Hematopoietic multipotent progenitor cell (in vitro differentiated cells): Measurements from ENCODE around the gene SMC5. TPM values are rescaled to one million over a fixed set of nuclear protein-coding genes. Genes with fewer than 3 reads are reported as not detected.
"Not testable (repeated sequence)": the region's sequence is repeated elsewhere in the genome, so short reads cannot be mapped to it uniquely, and the experiment has no call there.

ENCODE experiments used
- DNase-seq, 3 donors: peaks; one replicate each; pipeline ENCODE4 v3.0.0-alpha.2; 2011 to 2015; ENCODE audit warnings: low read depth in 2 of 3, low spot score in 2 of 3
- total RNA-seq: library from RNA; depleted of rRNA; stranded (reverse); fragments of >200 nt; gene quantifications from one replicate; pipeline ENCODE4 v1.2.3, GENCODE V29; 2012

SMC5 gene
- total RNA-seq, 1 donor: 7.8 TPM

DNA sequence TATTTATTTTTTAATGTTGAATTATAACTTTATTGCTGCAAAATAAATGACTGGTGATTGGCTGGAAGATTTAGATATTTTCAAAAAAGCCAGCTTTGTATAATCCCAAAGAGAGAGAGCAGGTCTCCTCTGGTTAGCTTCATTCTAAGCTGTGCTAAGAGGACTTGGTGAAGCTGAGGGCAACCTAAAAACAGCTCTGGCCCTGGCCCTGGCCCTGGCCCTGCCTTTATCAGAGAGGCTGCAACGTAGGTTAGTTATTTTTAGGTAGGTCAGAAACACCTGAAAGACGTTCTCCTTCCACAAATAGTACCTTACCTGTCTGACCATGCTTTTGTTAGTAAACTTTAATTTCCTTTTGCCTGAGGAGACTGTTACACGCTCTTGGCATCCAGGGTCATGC, 97.0 kb downstream of the SMC5 start:
- DNase-seq: no peak

DNA sequence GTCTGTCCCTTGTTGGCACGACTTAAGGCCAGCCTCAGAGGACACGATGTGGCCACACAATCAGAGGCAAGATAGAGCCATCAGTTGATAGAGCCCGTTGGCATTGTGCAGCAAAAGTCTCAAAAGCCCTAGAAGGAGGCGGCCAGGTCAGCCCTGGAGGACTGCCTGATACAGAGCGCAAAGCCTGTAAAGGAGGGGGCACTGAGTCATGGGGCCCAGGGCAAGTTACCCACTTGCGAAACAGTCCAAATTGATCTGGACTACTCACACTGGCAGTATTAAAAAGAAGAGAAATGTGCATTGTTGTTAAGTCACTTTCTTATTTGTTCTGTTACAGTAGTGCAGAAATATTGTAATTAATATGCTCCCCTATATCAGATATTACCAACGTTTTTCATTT, 104.2 kb downstream of the SMC5 start:
- no peak for DNase-seq

DNA sequence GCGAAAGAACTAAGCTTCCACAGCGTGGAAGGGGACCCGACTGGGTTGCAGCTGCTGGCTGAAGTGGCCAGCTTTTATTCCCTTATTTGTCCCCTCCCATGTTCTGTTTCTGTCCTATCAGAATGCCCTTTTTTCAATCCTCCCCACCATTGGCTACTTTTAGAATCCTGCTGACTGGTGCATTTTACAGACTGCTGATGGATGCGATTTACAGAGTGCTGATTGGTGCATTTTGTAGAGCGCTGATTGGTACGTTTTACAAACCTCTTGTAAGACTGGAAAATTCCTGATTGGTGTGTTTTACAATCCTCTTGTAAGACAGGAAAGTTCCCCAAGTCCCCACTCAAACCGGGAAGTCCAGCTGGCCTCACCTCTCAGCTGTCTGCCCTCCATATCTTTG, 105.0 kb downstream of the SMC5 start:
- DNase-seq: no peak

DNA sequence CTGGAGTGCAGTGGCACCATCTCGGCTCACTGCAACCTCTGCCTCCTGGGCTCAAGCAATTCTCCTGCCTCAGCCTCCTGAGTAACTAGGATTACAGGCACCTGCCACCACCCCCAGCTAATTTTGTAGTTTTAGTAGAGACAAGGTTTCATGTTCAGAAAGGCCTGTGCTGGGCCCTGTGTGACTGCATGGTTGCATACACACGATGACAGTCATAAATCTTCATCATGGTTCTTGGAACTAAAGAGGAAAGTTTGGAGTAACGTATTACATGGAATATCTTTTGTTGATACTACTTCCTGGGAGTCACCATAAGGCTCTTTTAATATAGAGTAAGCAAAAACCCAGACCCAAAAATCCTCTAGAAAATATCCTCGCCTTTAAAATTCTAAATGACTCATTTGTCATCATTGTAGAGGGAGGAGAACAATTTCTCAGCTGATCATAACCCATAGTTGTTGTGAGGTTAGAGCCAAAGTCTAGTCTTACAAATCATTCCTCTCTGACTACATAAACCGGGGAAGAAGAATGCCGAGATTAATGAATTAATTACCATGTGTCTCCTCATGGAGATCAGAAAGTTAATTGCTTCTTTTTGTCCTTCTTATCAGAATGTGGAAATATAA, 108.6 kb downstream of the SMC5 start:
- no peak for DNase-seq

DNA sequence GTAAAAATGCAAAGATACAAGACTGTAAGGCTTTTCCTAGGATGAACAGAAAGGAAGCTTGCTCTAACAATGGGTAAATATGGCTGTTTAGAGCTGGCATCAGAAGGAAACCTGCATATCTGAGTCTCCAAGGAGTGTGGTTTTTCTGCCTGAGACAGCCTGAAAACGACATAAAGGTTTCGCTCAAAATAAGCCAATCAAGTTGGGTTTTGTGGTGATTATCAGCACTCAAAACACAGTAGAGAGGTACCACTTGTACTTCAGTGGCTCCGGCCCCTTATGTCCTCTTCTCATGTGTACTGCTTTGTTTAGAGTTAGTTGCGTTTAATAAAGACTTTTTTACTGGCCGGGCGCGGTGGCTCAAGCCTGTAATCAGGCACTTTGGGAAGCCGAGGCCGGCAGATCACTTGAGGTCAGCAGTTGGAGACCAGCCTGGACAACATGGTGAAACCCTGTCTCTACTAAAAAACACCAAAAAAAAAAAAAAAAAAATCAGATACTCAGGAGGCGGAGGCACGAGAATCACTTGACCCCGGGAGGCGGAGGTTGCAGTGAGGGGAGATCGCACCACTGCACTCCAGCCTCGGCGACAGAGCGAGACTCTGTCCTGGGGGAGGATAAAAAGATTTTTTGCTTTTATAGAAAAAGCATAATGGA, 116.3 kb downstream of the SMC5 start:
- DNase-seq: no peak

DNA sequence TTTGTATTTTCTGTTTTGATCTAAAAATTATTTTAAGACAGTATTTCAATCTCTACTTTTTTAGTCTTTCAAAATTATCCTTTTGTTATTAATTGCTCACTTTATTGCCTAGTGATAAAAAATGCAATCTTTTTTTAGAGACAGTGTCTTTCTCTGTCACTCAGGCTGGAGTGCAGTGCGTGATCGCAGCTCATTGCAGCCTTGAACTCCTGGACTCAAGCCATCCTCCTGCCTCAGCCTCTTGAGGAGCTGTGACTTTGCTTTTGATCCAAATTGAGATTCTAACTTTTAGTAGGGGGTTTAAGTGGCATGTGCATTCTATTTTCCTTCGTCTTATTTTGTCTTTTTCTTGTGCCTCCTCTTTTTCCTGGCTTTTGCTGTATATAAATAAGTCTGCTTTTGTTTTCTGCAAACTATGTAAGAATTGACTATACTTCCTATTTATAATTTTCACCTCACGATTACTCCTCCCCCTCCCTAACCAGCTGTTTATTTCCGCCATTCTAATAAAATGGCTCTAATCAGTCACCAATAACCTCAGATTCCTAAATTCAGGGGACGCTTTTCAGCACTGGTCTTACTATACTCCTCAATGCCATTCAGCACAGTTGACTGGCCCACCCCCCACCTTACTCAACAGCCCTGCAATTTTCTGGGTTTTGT, 123.4 kb downstream of the SMC5 start:
- no peak for DNase-seq

DNA sequence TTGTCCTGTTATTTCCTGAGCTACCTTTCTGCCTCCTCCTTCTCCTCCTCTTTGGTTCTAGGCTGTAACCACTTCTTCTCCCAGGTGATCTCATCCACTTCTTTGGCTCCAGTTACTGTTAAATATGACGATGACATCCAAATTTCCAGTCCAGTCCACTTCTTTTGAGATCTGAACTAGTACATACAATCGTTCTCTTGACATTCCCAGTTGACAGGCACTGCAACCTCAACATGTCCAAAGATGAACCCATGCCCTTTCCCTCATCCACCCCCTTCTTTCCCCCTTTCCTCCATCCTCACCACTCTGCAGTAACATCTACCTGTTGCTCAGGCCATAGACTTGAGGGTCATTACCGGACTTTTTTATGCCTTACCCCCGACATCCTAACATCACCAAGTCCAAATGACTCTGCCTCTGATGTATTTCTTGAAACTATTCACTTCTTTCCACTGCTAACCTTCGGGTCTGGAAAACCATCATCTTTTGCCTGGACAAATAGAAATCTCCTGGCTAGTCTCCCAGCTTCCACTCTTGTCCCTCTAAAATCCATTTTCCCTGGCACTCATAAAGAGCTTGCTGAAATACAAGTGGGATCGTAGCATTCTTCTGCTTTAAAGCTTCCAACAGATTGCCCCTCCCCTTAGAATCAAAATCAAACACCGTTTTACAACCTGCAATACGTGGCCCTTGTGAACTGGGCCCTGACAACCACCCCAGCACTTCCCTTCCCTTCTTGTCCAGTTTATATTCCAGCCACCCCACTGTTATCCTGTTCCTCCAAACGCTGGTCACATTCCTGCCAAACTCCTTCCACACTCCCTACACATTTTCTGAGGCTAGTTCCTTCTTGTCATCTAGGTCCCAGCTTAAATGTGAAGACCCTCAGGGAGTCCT, 124.2 kb downstream of the SMC5 start:
- no peak for DNase-seq

DNA sequence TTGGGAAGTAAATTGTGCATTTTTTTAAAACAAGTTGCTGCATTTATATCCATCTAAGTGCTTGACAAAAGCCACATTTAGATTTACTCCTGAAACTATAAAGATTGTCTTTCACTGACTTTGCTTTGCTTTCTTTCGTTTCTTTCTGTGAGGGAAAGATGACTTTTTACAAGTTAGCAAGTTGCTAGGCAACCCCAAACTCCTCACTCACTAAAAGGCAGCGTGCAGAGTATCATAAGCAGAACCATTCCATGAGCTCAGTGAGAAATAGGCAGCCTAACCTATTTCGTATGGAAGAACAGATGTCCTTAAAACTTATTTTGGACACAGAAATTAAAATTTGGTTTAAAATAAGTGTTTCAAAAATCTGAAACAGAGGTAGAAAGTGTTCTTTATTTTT, 126.6 kb downstream of the SMC5 start:
- no peak for DNase-seq

DNA sequence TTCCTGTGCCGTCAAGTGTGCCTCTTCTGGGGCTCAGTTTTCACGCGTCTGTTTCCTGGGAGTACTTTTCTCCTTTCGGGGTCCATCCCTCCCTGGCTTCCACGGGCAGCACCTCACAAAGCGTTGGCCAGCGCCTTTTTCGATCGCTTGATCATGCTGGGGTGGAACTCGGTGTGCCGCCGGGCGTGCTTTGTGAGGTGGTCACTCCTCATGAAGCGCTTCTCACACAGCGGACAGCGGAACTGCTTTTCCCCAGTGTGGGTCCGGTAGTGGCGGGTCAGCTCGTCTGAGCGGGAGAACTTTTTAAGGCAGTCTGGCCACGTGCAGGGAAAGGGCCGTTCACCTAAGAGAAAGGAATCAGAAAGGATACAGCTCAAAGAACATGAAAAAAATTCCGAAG, 128.9 kb downstream of the SMC5 start:
- DNase-seq: no peak

DNA sequence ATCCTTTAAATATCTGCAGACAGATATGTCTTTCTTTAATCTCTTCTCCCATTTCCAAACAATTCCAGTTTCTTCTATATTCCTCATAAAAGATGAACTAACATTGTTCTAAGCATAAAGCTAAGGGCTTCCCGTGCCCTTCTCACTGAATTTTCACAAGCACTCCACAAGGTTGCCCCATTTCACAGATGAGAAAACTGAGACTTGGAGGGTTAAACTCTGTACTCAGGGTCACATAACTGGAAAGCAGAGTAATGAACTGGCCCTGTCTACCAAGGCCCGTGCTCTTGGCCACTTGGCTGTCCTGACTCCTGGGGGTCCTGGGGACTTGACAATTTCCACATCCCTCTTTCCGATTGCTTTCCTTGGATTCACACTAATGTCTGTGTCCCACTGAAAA, 130.4 kb downstream of the SMC5 start:
- no peak for DNase-seq

DNA sequence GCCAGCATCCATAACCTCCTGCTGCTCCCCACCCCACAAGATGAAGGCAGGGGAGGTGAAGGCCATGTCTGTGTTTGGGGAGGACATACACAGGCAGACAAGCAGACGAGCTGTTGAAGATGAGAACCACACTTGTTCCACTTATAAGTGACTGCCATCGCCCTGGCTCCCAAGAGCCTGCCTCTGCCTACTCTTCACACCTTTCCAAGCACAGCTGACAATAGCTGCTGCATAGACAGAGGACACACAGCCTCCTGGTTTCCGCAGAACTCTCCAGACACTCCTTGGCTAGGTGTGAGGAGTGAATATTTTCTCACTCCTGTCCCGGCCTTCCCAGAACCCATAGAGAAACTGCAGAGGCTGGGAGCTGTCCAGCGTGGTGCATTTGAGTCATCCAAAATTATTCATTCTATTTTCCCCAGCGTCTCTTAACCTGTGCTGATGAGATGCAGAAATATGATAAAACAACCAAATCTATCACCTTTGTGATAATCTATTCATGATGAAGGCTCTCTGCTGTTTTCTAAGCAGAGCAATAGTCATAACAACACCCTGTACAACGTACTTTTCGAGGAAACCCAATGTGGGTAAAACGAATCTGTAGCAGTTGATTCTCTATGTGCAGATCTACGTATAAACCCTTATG, 131.0 kb downstream of the SMC5 start:
- no peak for DNase-seq

DNA sequence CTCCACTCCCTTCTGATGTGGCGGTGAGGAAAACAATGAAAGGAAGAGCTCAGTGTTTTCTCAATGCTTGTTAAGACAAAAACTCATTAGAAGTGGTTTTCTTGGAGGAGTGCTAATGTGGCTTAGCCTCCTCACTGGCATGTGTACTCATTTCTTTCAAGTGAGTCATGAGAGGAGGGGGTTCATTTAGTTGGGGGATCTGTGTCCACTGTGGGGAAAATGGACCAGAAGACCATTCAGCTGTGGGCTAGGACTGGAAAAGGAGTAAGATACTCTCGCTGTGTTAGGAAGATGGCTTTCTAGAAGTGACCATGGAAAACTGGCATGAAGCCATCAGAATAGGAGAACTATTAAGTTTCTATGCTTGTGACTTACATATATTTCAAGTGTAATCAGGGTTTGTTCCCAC, 132.2 kb downstream of the SMC5 start:
- DNase-seq: no peak

DNA sequence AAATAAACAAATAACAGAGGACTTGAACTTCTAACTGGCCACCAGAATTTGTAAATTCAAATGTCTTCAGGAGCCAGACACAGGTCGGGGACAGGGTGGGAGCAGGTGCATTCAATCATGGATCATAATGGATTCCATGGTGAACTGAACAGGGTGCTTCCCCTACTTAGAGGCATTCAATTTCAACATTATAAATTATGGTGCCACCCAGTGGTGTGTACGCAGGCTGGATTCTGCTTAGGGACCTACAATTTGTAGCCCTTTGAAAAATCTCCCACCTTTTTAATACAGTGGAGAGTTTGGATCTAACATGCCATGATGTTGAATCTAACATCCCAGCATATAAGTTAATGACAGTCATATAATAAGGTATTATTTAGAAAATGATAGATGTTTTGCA, 133.4 kb downstream of the SMC5 start:
- DNase-seq: peak in 2 of 3 donors; percentile 14 to 29

DNA sequence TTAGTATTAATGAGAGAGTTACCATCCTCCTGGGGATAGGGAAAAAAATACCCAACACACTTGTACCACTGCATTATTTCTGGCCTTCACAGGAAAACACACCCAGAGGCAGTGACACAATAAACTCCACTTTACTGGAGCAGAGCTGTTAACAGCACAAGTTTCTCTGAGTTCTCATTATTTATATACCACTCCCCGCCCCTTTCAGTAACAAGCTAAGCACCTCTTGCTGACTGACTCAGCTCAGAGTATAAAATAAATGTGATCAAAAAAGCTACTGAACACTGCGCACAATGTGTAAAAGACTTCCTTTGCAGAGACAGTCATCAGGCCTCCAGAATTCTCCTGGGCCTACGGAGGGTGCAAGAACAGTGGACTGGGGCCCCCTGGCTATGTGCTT, 134.1 kb downstream of the SMC5 start:
- no peak for DNase-seq

DNA sequence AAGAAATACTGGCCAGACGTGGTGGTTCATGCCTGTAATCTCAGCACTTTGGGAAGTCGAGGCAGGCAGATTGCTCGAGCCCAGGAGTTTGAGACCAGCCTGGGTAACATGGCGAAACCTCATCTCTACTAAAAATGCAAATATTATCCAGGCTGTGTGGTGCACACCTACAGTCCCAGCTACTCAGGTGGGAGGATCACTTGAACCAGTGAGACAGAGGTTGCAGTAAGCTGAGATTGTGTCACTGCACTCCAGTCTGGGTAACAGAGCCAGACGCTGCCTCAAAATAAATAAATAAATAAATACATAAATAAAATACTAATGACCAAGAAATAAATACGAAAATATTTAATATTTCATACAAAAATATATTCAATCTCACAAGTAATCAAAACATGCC, 136.9 kb downstream of the SMC5 start:
- no peak for DNase-seq

DNA sequence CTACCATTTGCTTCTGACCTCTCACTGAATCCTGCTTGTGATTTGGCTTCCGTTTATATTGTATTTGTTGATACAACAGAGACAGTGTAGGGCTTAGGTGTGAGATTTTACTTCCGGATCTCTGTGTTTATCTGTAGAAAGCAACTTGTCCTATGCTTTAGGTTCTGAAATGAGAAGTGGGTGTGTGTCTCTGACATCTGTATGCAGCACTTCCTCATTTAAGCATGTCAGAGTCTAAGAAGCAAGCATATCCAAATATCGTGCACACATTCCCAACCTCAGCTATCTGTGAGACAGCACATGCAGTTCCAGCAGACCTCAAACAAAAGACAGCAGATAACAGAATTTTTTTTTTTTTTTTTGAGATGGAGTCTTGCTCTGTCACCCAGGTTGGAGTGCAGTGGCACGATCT, 139.4 kb downstream of the SMC5 start:
- DNase-seq: peak in 2 of 3 donors; percentile 77 to 89

DNA sequence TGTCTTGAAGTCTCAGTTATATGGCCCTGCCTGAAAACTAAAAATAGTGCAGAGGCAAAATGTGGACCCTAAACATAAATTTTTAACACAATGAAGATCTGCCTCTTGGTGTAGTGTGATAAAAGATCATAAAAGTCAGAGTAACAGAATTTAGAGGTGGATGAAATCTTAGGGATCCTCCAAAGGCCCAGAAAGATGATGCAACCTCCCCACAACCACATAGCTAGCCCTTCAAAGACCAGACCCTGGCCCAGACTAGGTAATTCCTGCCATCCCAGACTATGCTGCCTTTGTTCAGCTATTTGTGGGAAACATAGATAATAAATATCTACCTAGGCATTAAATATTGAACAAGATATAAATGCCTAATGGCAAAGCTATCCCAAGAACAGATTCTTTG, 140.4 kb downstream of the SMC5 start:
- no peak for DNase-seq

DNA sequence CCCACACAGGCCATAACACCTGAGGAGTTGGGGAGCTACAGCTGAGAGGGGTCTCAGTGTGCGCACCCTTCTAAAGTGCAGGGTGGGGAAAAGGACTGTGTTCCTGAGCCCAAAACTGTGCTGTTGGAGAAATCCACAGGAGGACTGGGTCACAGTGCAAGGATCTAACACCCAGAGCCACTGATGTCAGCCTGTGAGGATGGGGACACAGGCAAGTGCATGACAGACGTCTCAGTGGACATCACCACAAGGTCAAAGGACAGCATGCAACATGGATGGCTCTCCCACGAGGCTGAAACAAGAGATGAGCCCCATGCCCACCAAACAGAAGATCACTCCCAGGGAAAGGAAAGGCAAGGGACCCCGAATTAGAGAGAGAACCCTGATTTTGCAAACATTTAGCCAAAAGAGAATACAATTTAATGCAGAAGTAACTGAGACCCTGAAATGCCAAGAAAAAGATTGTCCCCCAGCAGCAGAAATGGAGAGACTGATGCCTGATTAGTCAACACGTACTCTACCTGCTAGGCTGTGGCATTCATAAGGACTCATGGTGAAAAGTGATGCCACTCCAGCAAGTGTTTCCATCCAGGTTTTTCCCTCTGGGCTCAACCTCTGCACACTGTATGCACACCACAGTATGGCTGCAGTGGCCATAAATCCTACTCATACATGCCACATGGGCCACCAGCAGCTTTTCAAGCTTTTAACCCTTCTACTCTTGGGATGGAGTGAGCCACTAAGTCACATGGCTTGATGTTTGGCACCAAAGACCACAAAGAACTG, 141.5 kb downstream of the SMC5 start:
- DNase-seq: no peak

DNA sequence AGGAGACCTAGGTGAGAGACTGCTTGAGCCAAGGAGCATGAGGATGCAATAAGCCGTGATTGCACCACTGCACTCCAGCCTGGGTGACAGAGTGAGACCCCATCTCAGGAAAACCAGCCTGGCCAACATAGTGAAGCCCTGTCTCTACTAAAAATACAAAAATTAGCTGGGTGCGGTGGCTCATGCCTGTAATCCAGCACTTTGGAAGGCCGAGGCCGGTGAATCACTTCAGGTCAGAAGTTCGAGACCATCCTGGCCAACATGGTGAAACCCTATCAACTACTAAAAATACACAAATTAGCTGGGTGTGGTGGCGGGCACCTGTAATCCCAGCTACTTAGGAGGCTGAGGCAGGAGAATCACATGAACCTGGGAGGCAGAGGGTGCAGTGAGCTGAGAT, 142.5 kb downstream of the SMC5 start:
- not testable (repeated sequence) for DNase-seq

DNA sequence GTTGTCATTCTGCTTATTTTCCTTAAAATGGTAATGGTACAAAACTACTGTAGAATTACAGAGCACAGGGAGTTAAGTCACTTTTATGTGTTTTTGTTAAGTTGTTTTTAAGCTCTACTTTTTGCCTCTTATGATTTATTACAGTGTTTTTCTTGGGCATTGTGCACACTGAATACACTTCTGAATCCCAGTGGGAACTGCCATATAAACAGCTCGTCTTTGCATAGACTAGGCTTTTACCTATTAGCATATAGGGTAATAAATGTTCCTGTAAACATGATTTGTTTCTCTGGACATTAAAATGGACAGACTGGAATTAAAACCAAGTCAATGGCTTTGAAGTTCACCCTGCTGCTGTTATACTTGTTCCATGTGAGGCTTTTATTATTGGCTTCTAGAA, 143.4 kb downstream of the SMC5 start:
- no peak for DNase-seq
